ENCODE data around the gene AHI1. TPM values are rescaled to one million over a fixed set of nuclear protein-coding genes. Genes with fewer than 3 reads are reported as not detected.

AHI1 gene
- total RNA-seq, 1 experiment from 2014 or later, result 11.3 TPM

DNA sequence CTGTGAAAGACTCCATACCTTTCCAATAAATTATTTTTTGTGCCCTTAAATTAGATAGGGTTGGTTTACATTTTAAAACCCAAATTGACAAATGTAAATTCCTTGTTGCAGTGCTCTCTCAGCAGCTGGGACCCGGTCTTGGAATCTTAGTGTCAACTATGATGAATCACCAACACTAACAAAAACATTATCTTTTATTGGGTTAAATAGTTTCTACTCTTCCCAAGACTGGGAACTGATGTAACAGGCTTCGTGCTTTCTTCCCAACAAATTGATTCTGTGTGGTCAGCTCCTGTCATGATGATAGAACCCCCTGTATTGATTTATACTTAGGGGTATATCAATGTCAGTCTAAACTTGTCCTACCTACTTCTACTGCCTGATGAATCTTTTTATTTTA is 23.2 kb upstream of the AHI1 start:
- no peak overlapping the region for H3K4me3 Mint-ChIP-seq (ENCODE audit: unreplicated experiment)
- TF ChIP-seq, protein P1, sequence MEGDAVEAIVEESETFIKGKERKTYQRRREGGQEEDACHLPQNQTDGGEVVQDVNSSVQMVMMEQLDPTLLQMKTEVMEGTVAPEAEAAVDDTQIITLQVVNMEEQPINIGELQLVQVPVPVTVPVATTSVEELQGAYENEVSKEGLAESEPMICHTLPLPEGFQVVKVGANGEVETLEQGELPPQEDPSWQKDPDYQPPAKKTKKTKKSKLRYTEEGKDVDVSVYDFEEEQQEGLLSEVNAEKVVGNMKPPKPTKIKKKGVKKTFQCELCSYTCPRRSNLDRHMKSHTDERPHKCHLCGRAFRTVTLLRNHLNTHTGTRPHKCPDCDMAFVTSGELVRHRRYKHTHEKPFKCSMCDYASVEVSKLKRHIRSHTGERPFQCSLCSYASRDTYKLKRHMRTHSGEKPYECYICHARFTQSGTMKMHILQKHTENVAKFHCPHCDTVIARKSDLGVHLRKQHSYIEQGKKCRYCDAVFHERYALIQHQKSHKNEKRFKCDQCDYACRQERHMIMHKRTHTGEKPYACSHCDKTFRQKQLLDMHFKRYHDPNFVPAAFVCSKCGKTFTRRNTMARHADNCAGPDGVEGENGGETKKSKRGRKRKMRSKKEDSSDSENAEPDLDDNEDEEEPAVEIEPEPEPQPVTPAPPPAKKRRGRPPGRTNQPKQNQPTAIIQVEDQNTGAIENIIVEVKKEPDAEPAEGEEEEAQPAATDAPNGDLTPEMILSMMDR (IDR thresholded peaks at IDR 0.05; ENCODE audit: insufficient read depth in 1 of 2, low read depth in 1 of 2, low read length in 1 of 2, severe bottlenecking in 1 of 2, unreplicated experiment in 1 of 2), result no peak
- Histone ChIP-seq H3K27me3 (replicated peaks; ENCODE audit: control insufficient read depth, insufficient read depth, low read length) (no peaks in the 10 kb centered on the region), H3K36me3 (ENCODE audit: control insufficient read depth, insufficient read depth, low read length) (no peaks in the 10 kb centered on the region), H3K4me1 (peaks cover 13% of the 10 kb centered on the region), H3K9me3 (no peaks in the 10 kb centered on the region), H3K4me3 (ENCODE audit: low read depth, low read length) (no peak overlapping the region)
- ChIA-PET CTCF (no interaction called here), POLR2A (no interaction called here)
- no peaks in the 10 kb centered on the region for H3K9me3 Mint-ChIP-seq (ENCODE audit: unreplicated experiment)
- peaks cover 10% of the 10 kb centered on the region for H3K4me1 Mint-ChIP-seq (ENCODE audit: low read depth, unreplicated experiment)
- H3K27ac Mint-ChIP-seq (ENCODE audit: unreplicated experiment), result no peak overlapping the region
- H3K27me3 Mint-ChIP-seq (ENCODE audit: insufficient read depth, unreplicated experiment), result peaks cover 3% of the 10 kb centered on the region
- BruUV-seq (replicated peaks), result no TSS peak
- intact Hi-C loops (cut with micrococcal nuclease; ENCODE audit: unreplicated experiment), result no loop called here
- no peak for DNase-seq
- no peaks in the 10 kb centered on the region for H3K36me3 Mint-ChIP-seq (ENCODE audit: insufficient read depth, unreplicated experiment)

DNA sequence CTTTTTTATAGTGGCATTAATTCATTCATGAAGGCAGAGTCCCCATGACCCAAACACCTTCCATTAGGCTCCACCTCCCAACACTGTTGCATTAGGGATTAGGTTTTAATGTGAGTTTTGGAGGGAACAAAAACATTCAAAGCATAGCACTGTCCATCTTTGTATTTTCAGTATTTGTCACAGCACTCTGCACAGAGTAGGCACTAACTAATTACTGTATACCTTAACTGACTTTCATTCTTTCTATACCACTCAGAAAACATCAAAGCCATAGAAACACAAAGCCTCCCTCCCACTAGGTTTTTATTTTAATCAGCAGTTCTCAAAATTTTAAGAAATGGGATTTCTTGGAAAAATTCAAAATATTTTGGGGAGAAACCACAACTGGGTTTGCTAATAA is 21.8 kb upstream of the AHI1 start:
- intact Hi-C loops (cut with micrococcal nuclease; ENCODE audit: unreplicated experiment), result no loop called here
- H3K36me3 ChIP-seq (ENCODE audit: control insufficient read depth, insufficient read depth, low read length), result no peaks in the 10 kb centered on the region
- no peaks in the 10 kb centered on the region for H3K9me3 Mint-ChIP-seq (ENCODE audit: unreplicated experiment)
- peaks cover 13% of the 10 kb centered on the region for H3K4me1 ChIP-seq
- H3K9me3 ChIP-seq, result no peaks in the 10 kb centered on the region
- DNase-seq, result no peak
- TF ChIP-seq, protein P1 (IDR thresholded peaks at IDR 0.05; ENCODE audit: insufficient read depth in 1 of 2, low read depth in 1 of 2, low read length in 1 of 2, severe bottlenecking in 1 of 2, unreplicated experiment in 1 of 2), result no peak
- H3K27ac Mint-ChIP-seq (ENCODE audit: unreplicated experiment), result no peak overlapping the region
- CTCF ChIA-PET, result no interaction called here
- POLR2A ChIA-PET, result no interaction called here
- peaks cover 10% of the 10 kb centered on the region for H3K4me1 Mint-ChIP-seq (ENCODE audit: low read depth, unreplicated experiment)
- H3K4me3 ChIP-seq (ENCODE audit: low read depth, low read length), result no peak overlapping the region
- H3K27me3 Mint-ChIP-seq (ENCODE audit: insufficient read depth, unreplicated experiment), result peaks cover 3% of the 10 kb centered on the region
- no peak overlapping the region for H3K4me3 Mint-ChIP-seq (ENCODE audit: unreplicated experiment)
- no peaks in the 10 kb centered on the region for H3K27me3 ChIP-seq (replicated peaks; ENCODE audit: control insufficient read depth, insufficient read depth, low read length)
- no peaks in the 10 kb centered on the region for H3K36me3 Mint-ChIP-seq (ENCODE audit: insufficient read depth, unreplicated experiment)
- no TSS peak for BruUV-seq (replicated peaks)

- DNase-seq, result no peak
- Mint-ChIP-seq H3K9me3 (ENCODE audit: unreplicated experiment) (no peaks in the 10 kb centered on the region), H3K27me3 (ENCODE audit: insufficient read depth, unreplicated experiment) (peaks cover 3% of the 10 kb centered on the region), H3K4me3 (ENCODE audit: unreplicated experiment) (no peak overlapping the region), H3K4me1 (ENCODE audit: low read depth, unreplicated experiment) (no peaks in the 10 kb centered on the region), H3K27ac (ENCODE audit: unreplicated experiment) (no peak overlapping the region), H3K36me3 (ENCODE audit: insufficient read depth, unreplicated experiment) (no peaks in the 10 kb centered on the region)
- Histone ChIP-seq H3K4me1 (peaks cover 2% of the 10 kb centered on the region; the same call in 1 of the 2 replicates), H3K27me3 (replicated peaks; ENCODE audit: control insufficient read depth, insufficient read depth, low read length) (no peaks in the 10 kb centered on the region), H3K9me3 (no peaks in the 10 kb centered on the region), H3K36me3 (ENCODE audit: control insufficient read depth, insufficient read depth, low read length) (no peaks in the 10 kb centered on the region), H3K4me3 (ENCODE audit: low read depth, low read length) (no peak overlapping the region)
- intact Hi-C loops (cut with micrococcal nuclease; ENCODE audit: unreplicated experiment), result no loop called here
- CTCF ChIA-PET, result no interaction called here
- TF ChIP-seq, protein P1 (IDR thresholded peaks at IDR 0.05; ENCODE audit: insufficient read depth in 1 of 2, low read depth in 1 of 2, low read length in 1 of 2, severe bottlenecking in 1 of 2, unreplicated experiment in 1 of 2), result no peak
- POLR2A ChIA-PET, result no interaction called here
- no TSS peak for BruUV-seq (replicated peaks)
Observed at GRCh38 chr6:135517527-135517926, 20.0 kb upstream of the AHI1 start.

Measured in Caco-2 (cell line).